GM23338 (cell line): ENCODE results near the gene SRGAP1.
A peak's percentile ranks its signal among the peaks of the same experiment; 100 is the strongest.

Experiments used
- CTCF ChIP-seq, 2 experiments: fragments of 200-600 bp in 1 of 2; sonication (generic) in 1 of 2; conservative IDR thresholded peaks; 2 replicates each; pipeline versions ENCODE4 v1.5.1 to v1.6.1; 2016 to 2017; ENCODE audit warnings: antibody characterized with exemption in 2 of 2, low read depth in 2 of 2, mild to moderate bottlenecking in 2 of 2, moderate library complexity in 1 of 2
- ETS1 ChIP-seq: IDR thresholded peaks from 2 replicates; pipeline ENCODE4 v1.6.1; 2016; ENCODE audit warnings: antibody characterized with exemption
- EZH2 ChIP-seq: fragments of 200-600 bp; sonication (generic); IDR thresholded peaks from one replicate; pipeline ENCODE4 v1.8.0; 2017; ENCODE audit warnings: antibody characterized with exemption, mild to moderate bottlenecking, low read depth; ENCODE audit not compliant: unreplicated experiment
- EZH2phosphoT487 ChIP-seq: fragments of 200-600 bp; sonication (generic); IDR thresholded peaks from one replicate; pipeline ENCODE4 v1.8.1; 2018; ENCODE audit warnings: antibody characterized with exemption; ENCODE audit not compliant: unreplicated experiment
- JUNB ChIP-seq: IDR thresholded peaks from one replicate; pipeline ENCODE4 v1.6.1; 2016; ENCODE audit warnings: antibody characterized with exemption; ENCODE audit not compliant: unreplicated experiment
- POLR2AphosphoS5 ChIP-seq: IDR thresholded peaks from 2 replicates; pipeline ENCODE4 v1.6.1; 2016; ENCODE audit warnings: antibody characterized with exemption, low read depth
- REST ChIP-seq: IDR thresholded peaks from one replicate; pipeline ENCODE4 v1.6.1; 2018; ENCODE audit warnings: antibody characterized with exemption; ENCODE audit not compliant: unreplicated experiment
- ZNF331 ChIP-seq: fragments of 250-450 bp; sonication (Bioruptor Pico); IDR thresholded peaks from 2 replicates; pipeline ENCODE4 v1.5.0; 2020; ENCODE audit warnings: low read depth, mild to moderate bottlenecking, moderate library complexity
- ZNF462 ChIP-seq: fragments of 250-450 bp; sonication (Bioruptor Pico); IDR thresholded peaks from 2 replicates; pipeline ENCODE4 v1.5.0; 2020; ENCODE audit warnings: mild to moderate bottlenecking, moderate library complexity

- TF ChIP-seq CTCF (conservative IDR thresholded peaks at IDR 0.05; ENCODE audit: low read depth in 2 of 2) (peak; percentile 60 to 87), REST (no peak), JUNB (no peak), POLR2AphosphoS5 (no peak; the same call in 1 of the 2 replicates), ZNF331 (CRISPR knock-in tag) (no peak), EZH2 (no peak), ETS1 (no peak), EZH2phosphoT487 (no peak), ZNF462 (CRISPR knock-in tag) (no peak)
These were observed 644 bp upstream of the SRGAP1 start for GRCh38 chr12:63843721-63844390.
